Retinal pigment epithelial cell (primary cell): Measurements from ENCODE around the gene QPRT.
"Not testable (repeated sequence)": the region's sequence is repeated elsewhere in the genome, so short reads cannot be mapped to it uniquely, and the experiment has no call there.

ENCODE experiments used
- DNase-seq: peaks from one replicate; pipeline ENCODE4 v3.0.0-alpha.2; 2010; ENCODE audit warnings: low read depth
- H3K4me3 ChIP-seq: 2 replicates; pipeline ENCODE4 v1.5.1; 2011; ENCODE audit warnings: mild to moderate bottlenecking, low read length, control low read depth, moderate library complexity
- TF ChIP-seq, protein P1 (sequence below): conservative IDR thresholded peaks from 2 replicates; pipeline ENCODE4 v1.5.1; 2011; ENCODE audit warnings: low read depth, low read length, control low read depth, inconsistent platforms

QPRT gene

DNA sequence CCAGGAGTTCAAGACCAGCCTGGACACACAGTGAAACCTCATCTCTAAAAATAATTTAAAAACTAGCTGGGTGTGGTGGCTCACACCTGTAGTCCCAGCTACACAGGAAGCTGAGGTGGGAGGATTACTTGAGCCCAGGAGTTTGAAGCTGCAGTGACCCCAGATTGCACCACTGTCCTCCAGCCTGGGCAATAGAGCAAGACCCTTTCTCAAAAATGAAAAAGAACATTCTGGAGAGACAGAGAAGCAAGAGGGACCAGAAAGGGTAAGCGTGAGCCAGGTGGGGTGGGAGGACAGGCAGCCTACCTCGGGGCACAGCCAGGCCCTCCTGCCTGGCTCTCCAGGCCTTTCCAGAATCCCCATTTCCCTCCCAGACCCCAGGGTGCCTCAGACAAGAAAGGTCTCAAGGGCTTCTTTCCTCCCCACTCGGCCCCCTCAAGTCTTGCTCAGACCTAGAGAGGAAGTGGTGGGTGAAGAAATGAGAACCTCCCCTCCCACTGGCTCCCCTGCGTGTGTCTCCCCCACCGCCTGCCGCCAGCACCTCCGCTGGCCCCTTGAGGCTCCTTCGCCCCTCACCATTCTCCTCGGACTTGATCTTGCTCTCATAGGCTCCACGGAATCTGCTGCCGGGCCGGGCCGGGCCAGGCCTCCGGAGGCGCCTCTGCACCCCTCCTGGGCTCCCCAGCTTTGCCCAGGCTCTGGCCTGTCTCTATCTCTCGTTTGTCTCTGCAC lies 66.3 kb downstream of the QPRT start:
- no peak overlapping the region for H3K4me3 ChIP-seq
- no peak for DNase-seq
- TF ChIP-seq, protein P1, sequence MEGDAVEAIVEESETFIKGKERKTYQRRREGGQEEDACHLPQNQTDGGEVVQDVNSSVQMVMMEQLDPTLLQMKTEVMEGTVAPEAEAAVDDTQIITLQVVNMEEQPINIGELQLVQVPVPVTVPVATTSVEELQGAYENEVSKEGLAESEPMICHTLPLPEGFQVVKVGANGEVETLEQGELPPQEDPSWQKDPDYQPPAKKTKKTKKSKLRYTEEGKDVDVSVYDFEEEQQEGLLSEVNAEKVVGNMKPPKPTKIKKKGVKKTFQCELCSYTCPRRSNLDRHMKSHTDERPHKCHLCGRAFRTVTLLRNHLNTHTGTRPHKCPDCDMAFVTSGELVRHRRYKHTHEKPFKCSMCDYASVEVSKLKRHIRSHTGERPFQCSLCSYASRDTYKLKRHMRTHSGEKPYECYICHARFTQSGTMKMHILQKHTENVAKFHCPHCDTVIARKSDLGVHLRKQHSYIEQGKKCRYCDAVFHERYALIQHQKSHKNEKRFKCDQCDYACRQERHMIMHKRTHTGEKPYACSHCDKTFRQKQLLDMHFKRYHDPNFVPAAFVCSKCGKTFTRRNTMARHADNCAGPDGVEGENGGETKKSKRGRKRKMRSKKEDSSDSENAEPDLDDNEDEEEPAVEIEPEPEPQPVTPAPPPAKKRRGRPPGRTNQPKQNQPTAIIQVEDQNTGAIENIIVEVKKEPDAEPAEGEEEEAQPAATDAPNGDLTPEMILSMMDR = no peak

DNA sequence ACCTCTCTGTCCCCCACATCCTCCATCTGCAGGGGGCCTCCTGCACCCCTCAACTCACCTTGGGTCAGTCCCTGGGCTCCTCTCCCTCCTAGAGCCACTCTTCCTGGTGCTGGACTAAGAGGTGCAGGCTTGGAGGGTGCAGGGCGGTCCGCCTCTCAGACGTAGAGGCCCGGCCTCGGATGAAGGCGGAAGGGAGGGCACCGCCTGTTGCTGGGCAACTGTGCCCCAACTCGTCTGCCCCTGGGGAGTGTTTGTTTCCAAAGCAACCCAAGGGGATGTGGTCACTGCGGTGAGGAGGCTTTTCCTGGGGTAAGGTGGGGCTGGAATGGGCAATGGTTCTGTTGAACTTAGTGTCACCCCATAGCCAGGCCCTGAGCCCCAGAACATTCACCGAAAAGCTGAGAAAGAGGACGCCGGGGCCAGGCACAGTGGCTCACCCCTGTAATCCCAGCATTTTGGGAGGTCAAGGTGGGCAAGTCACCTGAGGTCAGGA lies 66.9 kb downstream of the QPRT start, which contains the start of gene C16orf54:
Gene C16orf54 (minus strand): TSS at position 138 of the 493 bp plus-strand sequence. CDS start 1,039 bp downstream, outside the sequence.
- TF ChIP-seq, protein P1 = no peak
- DNase-seq = no peak
- no peak within 1 kb of the TSS for H3K4me3 ChIP-seq

DNA sequence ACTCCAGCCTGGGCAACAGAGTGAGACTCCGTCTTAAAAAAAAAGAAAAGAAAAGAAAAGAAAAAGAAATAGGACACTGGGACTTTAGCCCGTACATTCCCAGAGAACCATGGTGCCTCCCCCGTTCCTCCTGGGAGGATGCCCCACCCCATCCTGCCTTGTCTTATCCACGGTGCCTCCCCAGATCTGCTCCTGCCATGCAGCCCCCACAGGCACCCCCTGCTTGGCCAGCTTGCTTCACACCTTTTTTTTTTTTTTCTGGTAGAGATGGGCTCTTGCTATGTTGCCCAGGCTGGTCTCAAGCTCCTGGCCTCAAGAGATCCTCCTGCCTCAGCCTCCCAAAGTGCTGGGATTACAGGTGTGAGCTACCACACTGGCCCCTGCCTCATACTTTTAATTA lies 67.5 kb downstream of the QPRT start:
- not testable (repeated sequence) for H3K4me3 ChIP-seq, DNase-seq
